RWPE2 (cell line): ENCODE data around the gene CSNK1A1.
"Not testable (repeated sequence)": the region's sequence is repeated elsewhere in the genome, so short reads cannot be mapped to it uniquely, and the experiment has no call there.

Experiments
- ATAC-seq: fragments of 200-7000 bp; cut with Tn5 transposase; 3 replicates; pipeline ENCODE4 v1.9.1; 2021; ENCODE audit warnings: low read depth
- DNase-seq: peaks from one replicate; pipeline ENCODE4 v3.0.0-alpha.2; 2020; ENCODE audit warnings: low spot score
- H3K27ac ChIP-seq: fragments of 450-650 bp; 2 replicates; pipeline ENCODE4 v1.5.1; 2017; ENCODE audit warnings: mild to moderate bottlenecking; ENCODE audit not compliant: poor library complexity, severe bottlenecking
- H3K27me3 ChIP-seq: fragments of 250-450 bp; sonication (Bioruptor Pico); 2 replicates; pipeline ENCODE4 v1.5.1; 2021; ENCODE audit warnings: mild to moderate bottlenecking, moderate library complexity; ENCODE audit not compliant: insufficient read depth, poor library complexity, severe bottlenecking
- H3K36me3 ChIP-seq: fragments of 250-450 bp; sonication (Bioruptor Pico); 2 replicates; pipeline ENCODE4 v1.5.1; 2020; ENCODE audit warnings: low read depth, mild to moderate bottlenecking, moderate library complexity
- H3K4me1 ChIP-seq: fragments of 250-450 bp; sonication (Bioruptor Pico); 2 replicates; pipeline ENCODE4 v1.5.1; 2021; ENCODE audit warnings: mild to moderate bottlenecking, moderate library complexity; ENCODE audit not compliant: insufficient read depth, poor library complexity, severe bottlenecking
- H3K4me3 ChIP-seq: fragments of 250-450 bp; sonication (Bioruptor Pico); 2 replicates; pipeline ENCODE4 v1.5.1; 2021; ENCODE audit warnings: mild to moderate bottlenecking, moderate library complexity; ENCODE audit not compliant: severe bottlenecking
- H3K9me3 ChIP-seq: fragments of 250-450 bp; sonication (Bioruptor Pico); 2 replicates; pipeline ENCODE4 v1.5.1; 2021; ENCODE audit warnings: mild to moderate bottlenecking, moderate library complexity; ENCODE audit not compliant: severe bottlenecking
- CTCF ChIP-seq: fragments of 450-650 bp; IDR thresholded peaks from one replicate; pipeline ENCODE4 v1.5.1; 2017; ENCODE audit warnings: mild to moderate bottlenecking, moderate library complexity; ENCODE audit not compliant: poor library complexity, severe bottlenecking

The CSNK1A1 gene

GRCh38 chr5:149445343-149445738 is 105.9 kb downstream of the CSNK1A1 start:
- no peaks in the 10 kb centered on the region for H3K36me3 ChIP-seq
- TF ChIP-seq CTCF = no peak
- peaks cover 21% of the 10 kb centered on the region for H3K4me1 ChIP-seq
- H3K4me3 ChIP-seq = no peak overlapping the region
- no peaks in the 10 kb centered on the region for H3K9me3 ChIP-seq
- H3K27me3 ChIP-seq = no peaks in the 10 kb centered on the region
- peak overlapping the region; percentile 9 for H3K27ac ChIP-seq
- ATAC-seq = no peak
- no peak for DNase-seq

- H3K27ac ChIP-seq = not testable (repeated sequence)
Measured at GRCh38 chr5:149444430-149444829, 106.8 kb downstream of the CSNK1A1 start.

GRCh38 chr5:149443210-149443609 is 108.0 kb downstream of the CSNK1A1 start:
- Histone ChIP-seq H3K27ac (peak overlapping the region; percentile 80), H3K27me3 (no peaks in the 10 kb centered on the region), H3K9me3 (no peaks in the 10 kb centered on the region), H3K36me3 (no peaks in the 10 kb centered on the region), H3K4me1 (peaks cover 38% of the 10 kb centered on the region), H3K4me3 (no peak overlapping the region)
- no peak for DNase-seq
- no peak for TF ChIP-seq CTCF
- no peak for ATAC-seq

More at GRCh38 chr5:149444430-149444829, 106.8 kb downstream of the CSNK1A1 start:
- H3K4me3 ChIP-seq, DNase-seq, ATAC-seq, H3K27me3 ChIP-seq, H3K9me3 ChIP-seq, H3K36me3 ChIP-seq: not testable (repeated sequence)
- peaks cover 27% of the 10 kb centered on the region for H3K4me1 ChIP-seq

- Histone ChIP-seq H3K4me3 (no peak overlapping the region), H3K4me1 (peaks cover 38% of the 10 kb centered on the region), H3K9me3 (no peaks in the 10 kb centered on the region), H3K27me3 (no peaks in the 10 kb centered on the region), H3K27ac (peak overlapping the region; percentile 80), H3K36me3 (no peaks in the 10 kb centered on the region)
- peak; percentile 99 for TF ChIP-seq CTCF
- ATAC-seq = peak; percentile 57
- DNase-seq = no peak
Measured at GRCh38 chr5:149442563-149443182, 108.6 kb downstream of the CSNK1A1 start.
